GM12865 (cell line): ENCODE results near the gene TEX264.

ENCODE experiments used
- DNase-seq: peaks from one replicate; pipeline ENCODE4 v3.0.0; 2010; ENCODE audit warnings: low read depth
- H3K4me3 ChIP-seq: 2 replicates; pipeline ENCODE4 v1.5.1; 2011; ENCODE audit warnings: mild to moderate bottlenecking, low read depth, low read length, control low read depth
- CTCF ChIP-seq: IDR thresholded peaks from 2 replicates; pipeline ENCODE4 v1.5.1; 2011; ENCODE audit warnings: low read length, control low read depth, low read depth, inconsistent platforms; ENCODE audit not compliant: insufficient read depth; ENCODE audit errors: missing control alignments

The TEX264 gene

GRCh38 chr3:51675201-51675611 lies 4.2 kb downstream of the TEX264 start:
- no peak overlapping the region for H3K4me3 ChIP-seq
- no peak for DNase-seq
- TF ChIP-seq CTCF = no peak

- DNase-seq = no peak
- H3K4me3 ChIP-seq = no peak overlapping the region
- no peak for TF ChIP-seq CTCF
These were observed 5.1 kb downstream of the TEX264 start for GRCh38 chr3:51676102-51676640.

- H3K4me3 ChIP-seq = no peak overlapping the region
- no peak for DNase-seq
- no peak for TF ChIP-seq CTCF
These were observed 6.3 kb downstream of the TEX264 start for GRCh38 chr3:51677358-51677757.

- TF ChIP-seq CTCF = no peak
- DNase-seq = no peak
These were observed 7.1 kb downstream of the TEX264 start for GRCh38 chr3:51678186-51678585.

GRCh38 chr3:51678641-51679040 lies 7.6 kb downstream of the TEX264 start:
- H3K4me3 ChIP-seq = no peak overlapping the region
- TF ChIP-seq CTCF = no peak
- DNase-seq = no peak

More at GRCh38 chr3:51678186-51678585, 7.1 kb downstream of the TEX264 start:
- H3K4me3 ChIP-seq = no peak overlapping the region

- no peak overlapping the region for H3K4me3 ChIP-seq
- TF ChIP-seq CTCF = no peak
- no peak for DNase-seq
These were observed 8.3 kb downstream of the TEX264 start for GRCh38 chr3:51679318-51679717.

GRCh38 chr3:51679777-51680176 lies 8.7 kb downstream of the TEX264 start:
- no peak for TF ChIP-seq CTCF
- no peak for DNase-seq
- H3K4me3 ChIP-seq = no peak overlapping the region
